Esophagus squamous epithelium (tissue), 5 donors: ENCODE results near the gene PLEK2. TPM values are rescaled to one million over a fixed set of nuclear protein-coding genes. Genes with fewer than 3 reads are reported as not detected.
"Not testable (repeated sequence)": the region's sequence is repeated elsewhere in the genome, so short reads cannot be mapped to it uniquely, and the experiment has no call there.

Experiments used
- DNase-seq: peaks from one replicate; lab custom pipeline; 2025; lab: John Stamatoyannopoulos, UW
- H3K27ac ChIP-seq, 4 donors: fragments of 200-600 bp; sonication (generic); one replicate each; pipeline ENCODE4 v1.5.1; 2016 to 2019; ENCODE audit warnings: mild to moderate bottlenecking in 1 of 4
- H3K27me3 ChIP-seq, 4 donors: fragments of 200-600 bp; sonication (generic); 1 replicate in 3 of 4; 2 replicates in 1 of 4; pipeline versions ENCODE4 v1.5.1 to v1.6.0; 2017 to 2021; ENCODE audit warnings: antibody characterized with exemption in 1 of 4
- H3K36me3 ChIP-seq, 3 donors: fragments of 200-600 bp; sonication (generic); one replicate each; pipeline ENCODE4 v1.5.1; 2016 to 2019
- H3K4me1 ChIP-seq, 3 donors: fragments of 200-600 bp; sonication (generic); one replicate each; pipeline ENCODE4 v1.5.1; 2017 to 2019
- H3K4me3 ChIP-seq, 4 donors: fragments of 200-600 bp; sonication (generic); 1 replicate in 3 of 4; 2 replicates in 1 of 4; pipeline ENCODE4 v1.5.1; 2016 to 2019; ENCODE audit warnings: mild to moderate bottlenecking in 2 of 4, moderate library complexity in 1 of 4
- H3K9me3 ChIP-seq, 3 donors: fragments of 200-600 bp; sonication (generic); one replicate each; pipeline ENCODE4 v1.5.1; 2016 to 2019
- CTCF ChIP-seq, 6 experiments: fragments of 450-650 bp in 4 of 6; fragments of 200-600 bp in 2 of 6; sonication (generic) in 2 of 6; IDR thresholded peaks; one replicate each; pipeline ENCODE4 v1.5.1; 2016 to 2019; ENCODE audit warnings: antibody characterized with exemption in 6 of 6, mild to moderate bottlenecking in 4 of 6, moderate library complexity in 4 of 6
- POLR2A ChIP-seq, 4 donors: fragments of 450-650 bp; IDR thresholded peaks; one replicate each; pipeline ENCODE4 v1.6.1; 2017; ENCODE audit warnings: antibody characterized with exemption in 4 of 4, mild to moderate bottlenecking in 4 of 4, moderate library complexity in 3 of 4
- WGBS, 2 donors: methylation state at CpG; one replicate each; pipeline ENCODE4 v1.1.5; 2018; 5-methylcytosine and 5-hydroxymethylcytosine counted together
- intact Hi-C: fragments of 100-400 bp; cut with DNase I; formaldehyde crosslinking; loops from one replicate; pipeline ENCODE4 v1.15.0; 2022
- total RNA-seq, 4 donors: library from RNA; depleted of rRNA; stranded (reverse); fragments of >200 nt; gene quantifications; one replicate each; pipeline ENCODE4 v1.1.0, GENCODE V29; 2016
- donor health status: DM: yes; HTN: yes; CAD: no.

The PLEK2 gene
- total RNA-seq, 4 donors from 2014 or later = 7.6 to 19.9 (median 13.1) TPM

GRCh38 chr14:67453575-67454300, 41.8 kb upstream of the PLEK2 start:
- intact Hi-C loops = no loop called here
- Histone ChIP-seq H3K27ac (no peak overlapping the region), H3K9me3 (peaks cover 0 to 9% (median 0%) of the 10 kb centered on the region in 3 donors), H3K4me3 (no peak overlapping the region), H3K27me3 (peaks cover 0 to 14% (median 0%) of the 10 kb centered on the region in 4 donors), H3K36me3 (no peaks in the 10 kb centered on the region), H3K4me1 (no peaks in the 10 kb centered on the region)
- DNase-seq = no peak
- no peak for TF ChIP-seq CTCF (IDR thresholded peaks at IDR 0.05)
- TF ChIP-seq POLR2A (IDR thresholded peaks at IDR 0.05) = no peak
- WGBS, 2 donors = 82 to 90% methylated on average over 4 of the region's 5 CpGs

- 76 to 80% methylated on average over 4 of the region's 6 CpGs for whole genome bisulfite sequencing, 2 donors
- H3K4me1 ChIP-seq, H3K27ac ChIP-seq, H3K9me3 ChIP-seq, H3K27me3 ChIP-seq, H3K36me3 ChIP-seq, intact Hi-C loops, DNase-seq, H3K4me3 ChIP-seq: not testable (repeated sequence)
Measured at GRCh38 chr14:67451667-67452066, 39.7 kb upstream of the PLEK2 start.

GRCh38 chr14:67449096-67449495, 37.1 kb upstream of the PLEK2 start:
- intact Hi-C loops = no loop called here
- WGBS, 2 donors = 69 to 94% methylated on average over 2 of the region's 2 CpGs
- Histone ChIP-seq H3K9me3 (peaks cover 0 to 9% (median 0%) of the 10 kb centered on the region in 3 donors), H3K27me3 (no peaks in the 10 kb centered on the region), H3K4me3 (no peak overlapping the region), H3K4me1 (peaks cover 0 to 10% (median 0%) of the 10 kb centered on the region in 3 donors), H3K27ac (no peak overlapping the region), H3K36me3 (no peaks in the 10 kb centered on the region)
- no peak for DNase-seq
- TF ChIP-seq CTCF (IDR thresholded peaks at IDR 0.05) = no peak
- TF ChIP-seq POLR2A (IDR thresholded peaks at IDR 0.05) = no peak

- H3K27ac ChIP-seq = no peak overlapping the region
- peaks cover 0 to 10% (median 0%) of the 10 kb centered on the region in 3 donors for H3K4me1 ChIP-seq
- no peak for TF ChIP-seq POLR2A (IDR thresholded peaks at IDR 0.05)
- H3K4me3 ChIP-seq = no peak overlapping the region
- H3K36me3 ChIP-seq = no peaks in the 10 kb centered on the region
- peaks cover 0 to 9% (median 0%) of the 10 kb centered on the region in 3 donors for H3K9me3 ChIP-seq
- H3K27me3 ChIP-seq = no peaks in the 10 kb centered on the region
- DNase-seq = no peak
- intact Hi-C loops = no loop called here
- WGBS, 2 donors = 55 to 60% methylated on average over 1 of the region's 1 CpG
Measured at GRCh38 chr14:67447033-67447381, 35.0 kb upstream of the PLEK2 start.

- WGBS, 2 donors = 50 to 75% methylated on average over 6 to 7 of the region's 8 CpGs
- Histone ChIP-seq H3K4me1 (peaks cover 0 to 10% (median 0%) of the 10 kb centered on the region in 3 donors), H3K4me3 (no peak overlapping the region), H3K36me3 (no peaks in the 10 kb centered on the region), H3K27ac (no peak overlapping the region), H3K9me3 (peaks cover 0 to 9% (median 0%) of the 10 kb centered on the region in 3 donors), H3K27me3 (no peaks in the 10 kb centered on the region)
- intact Hi-C loops = no loop called here
- DNase-seq = no peak
- TF ChIP-seq POLR2A (IDR thresholded peaks at IDR 0.05) = no peak
- TF ChIP-seq CTCF (IDR thresholded peaks at IDR 0.05) = no peak
Measured at GRCh38 chr14:67446371-67447032, 34.5 kb upstream of the PLEK2 start.

GRCh38 chr14:67444395-67444794, 32.4 kb upstream of the PLEK2 start:
- Histone ChIP-seq H3K9me3 (no peaks in the 10 kb centered on the region), H3K27me3 (no peaks in the 10 kb centered on the region), H3K36me3 (no peaks in the 10 kb centered on the region), H3K27ac (no peak overlapping the region), H3K4me3 (no peak overlapping the region), H3K4me1 (peaks cover 0 to 23% (median 4%) of the 10 kb centered on the region in 3 donors)
- intact Hi-C loops = no loop called here
- TF ChIP-seq POLR2A (IDR thresholded peaks at IDR 0.05) (no peak), CTCF (IDR thresholded peaks at IDR 0.05) (no peak)
- WGBS, 2 donors = 74 to 80% methylated on average over 2 to 3 of the region's 3 CpGs
- DNase-seq = no peak
